Renal pelvis (tissue), 12 donors: ENCODE measurements around the gene VAT1. TPM values are rescaled to one million over a fixed set of nuclear protein-coding genes. Genes with fewer than 3 reads are reported as not detected.
"Not testable (repeated sequence)": the region's sequence is repeated elsewhere in the genome, so short reads cannot be mapped to it uniquely, and the experiment has no call there.

ENCODE experiments used
- DNase-seq: peaks from one replicate; pipeline ENCODE4 v3.0.0-alpha.2; 2013
- long read RNA-seq, 16 experiments: transcript quantifications; one replicate each; lab custom pipeline, GENCODE V29; 2026
- polyA plus RNA-seq, 3 donors: library from polyadenylated mRNA; unstranded; fragments of 120-200 nt; gene quantifications; one replicate each; pipeline ENCODE4 v1.2.1, GENCODE V29; 2013; ENCODE audit not compliant: insufficient read length in 3 of 3

The VAT1 gene
- polyA plus RNA-seq, result 100 to 1,000 TPM; 126 to 138 (median 131) TPM
- long read RNA-seq, donor 1, transcript VAT1-201 (6 exons, 2,734 nt), result major isoform, 31 of 41 reads
- long read RNA-seq, donor 1, partial matches to known transcripts, result 8 of 41 reads
- long read RNA-seq, donor 1, other reads (novel, unspliced or antisense), result 0 of 41 reads
- long read RNA-seq, donor 2, transcript VAT1-201 (6 exons, 2,734 nt), result major isoform, 38 of 39 reads
- long read RNA-seq, donor 2, partial matches to known transcripts, result 0 of 39 reads
- long read RNA-seq, donor 2, other reads (novel, unspliced or antisense), result 0 of 39 reads
- long read RNA-seq, donor 3, transcript VAT1-201 (6 exons, 2,734 nt), result major isoform, 26 of 37 reads
- long read RNA-seq, donor 3, partial matches to known transcripts, result 5 of 37 reads
- long read RNA-seq, donor 3, other reads (novel, unspliced or antisense), result 5 of 37 reads
- long read RNA-seq, donor 4, transcript VAT1-201 (6 exons, 2,734 nt), result major isoform, 30 of 35 reads
- long read RNA-seq, donor 4, partial matches to known transcripts, result 0 of 35 reads
- long read RNA-seq, donor 4, other reads (novel, unspliced or antisense), result 5 of 35 reads
- long read RNA-seq, donor 5, transcript VAT1-201 (6 exons, 2,734 nt), result major isoform, 20 of 20 reads
- long read RNA-seq, donor 5, partial matches to known transcripts, result 0 of 20 reads
- long read RNA-seq, donor 5, other reads (novel, unspliced or antisense), result 0 of 20 reads
- long read RNA-seq, donor 6, transcript VAT1-201 (6 exons, 2,734 nt), result major isoform, 20 of 28 reads
- long read RNA-seq, donor 6, partial matches to known transcripts, result 0 of 28 reads
- long read RNA-seq, donor 6, other reads (novel, unspliced or antisense), result 6 of 28 reads
- long read RNA-seq, donor 7, transcript VAT1-201 (6 exons, 2,734 nt), result major isoform, 50 of 119 reads
- long read RNA-seq, donor 7, partial matches to known transcripts, result 59 of 119 reads
- long read RNA-seq, donor 7, other reads (novel, unspliced or antisense), result 10 of 119 reads
- long read RNA-seq, donor 8, transcript VAT1-201 (6 exons, 2,734 nt), result major isoform, 23 of 23 reads
- long read RNA-seq, donor 8, partial matches to known transcripts, result 0 of 23 reads
- long read RNA-seq, donor 8, other reads (novel, unspliced or antisense), result 0 of 23 reads
- long read RNA-seq, donor 9, transcript VAT1-201 (6 exons, 2,734 nt), result major isoform, 37 of 52 reads
- long read RNA-seq, donor 9, partial matches to known transcripts, result 5 of 52 reads
- long read RNA-seq, donor 9, other reads (novel, unspliced or antisense), result 10 of 52 reads
- long read RNA-seq, donor 10, transcript VAT1-201 (6 exons, 2,734 nt), result major isoform, 28 of 28 reads
- long read RNA-seq, donor 10, partial matches to known transcripts, result 0 of 28 reads
- long read RNA-seq, donor 10, other reads (novel, unspliced or antisense), result 0 of 28 reads
- long read RNA-seq, donor 11, transcript VAT1-201 (6 exons, 2,734 nt), result major isoform, 34 of 34 reads
- long read RNA-seq, donor 11, partial matches to known transcripts, result 0 of 34 reads
- long read RNA-seq, donor 11, other reads (novel, unspliced or antisense), result 0 of 34 reads
- long read RNA-seq, donor 12, transcript VAT1-201 (6 exons, 2,734 nt), result major isoform, 41 of 48 reads
- long read RNA-seq, donor 12, partial matches to known transcripts, result 6 of 48 reads
- long read RNA-seq, donor 12, other reads (novel, unspliced or antisense), result 0 of 48 reads
- long read RNA-seq, donor 13, transcript VAT1-201 (6 exons, 2,734 nt), result major isoform, 12 of 12 reads
- long read RNA-seq, donor 13, partial matches to known transcripts, result 0 of 12 reads
- long read RNA-seq, donor 13, other reads (novel, unspliced or antisense), result 0 of 12 reads
- long read RNA-seq, donor 14, result 0 reads
- long read RNA-seq, donor 15, result 0 reads
- long read RNA-seq, donor 16, transcript VAT1-201 (6 exons, 2,734 nt), result major isoform, 42 of 48 reads
- long read RNA-seq, donor 16, partial matches to known transcripts, result 0 of 48 reads
- long read RNA-seq, donor 16, other reads (novel, unspliced or antisense), result 6 of 48 reads

GRCh38 chr17:43021741-43022512 is at the start of gene VAT1:
TSS of gene VAT1 (minus strand) at chr17:43022385. CDS start at chr17:43022322, 63 bp downstream.
- peak; percentile 79 for DNase-seq

- DNase-seq, result no peak
These were observed 48.7 kb upstream of the VAT1 start for GRCh38 chr17:43070872-43071271.

- DNase-seq, result no peak
These were observed 48.1 kb upstream of the VAT1 start for GRCh38 chr17:43070257-43070656.

GRCh38 chr17:43069368-43069898 is 47.2 kb upstream of the VAT1 start:
- no peak for DNase-seq

- DNase-seq, result no peak
These were observed 46.6 kb upstream of the VAT1 start for GRCh38 chr17:43068570-43069367.

- DNase-seq, result no peak
These were observed 40.9 kb upstream of the VAT1 start for GRCh38 chr17:43062984-43063638.

- DNase-seq, result no peak
These were observed 33.9 kb upstream of the VAT1 start for GRCh38 chr17:43056051-43056450.

- DNase-seq, result not testable (repeated sequence)
These were observed 30.8 kb upstream of the VAT1 start for GRCh38 chr17:43053008-43053407.

GRCh38 chr17:43051969-43052368 is 29.8 kb upstream of the VAT1 start:
- no peak for DNase-seq

GRCh38 chr17:43044024-43044423 is 21.8 kb upstream of the VAT1 start:
- DNase-seq, result no peak

- DNase-seq, result no peak
These were observed 21.1 kb upstream of the VAT1 start for GRCh38 chr17:43043307-43043706.

- DNase-seq, result no peak
These were observed 19.9 kb upstream of the VAT1 start for GRCh38 chr17:43042025-43042628.

GRCh38 chr17:43040655-43041054 is 18.5 kb upstream of the VAT1 start:
- DNase-seq, result no peak

GRCh38 chr17:43039646-43040045 is 17.5 kb upstream of the VAT1 start:
- no peak for DNase-seq

GRCh38 chr17:43034894-43035293 is 12.7 kb upstream of the VAT1 start:
- no peak for DNase-seq

- peak; percentile 42 for DNase-seq
These were observed 12.0 kb upstream of the VAT1 start for GRCh38 chr17:43033948-43034881.
